Amniotic stem cell (primary cell): ENCODE measurements around the gene LRRC23.

Experiments
- DNase-seq: peaks from one replicate; lab custom pipeline; 2025; lab: John Stamatoyannopoulos, UW

LRRC23 gene

GRCh38 chr12:6943722-6944380 is 39.2 kb downstream of the LRRC23 start, which contains the start of the genes C12orf57 and RNU7-1:
Gene C12orf57, plus strand, starts transcription at chr12:6944022. Its CDS starts 100 bp downstream, at chr12:6944122.
Gene RNU7-1, plus strand, starts transcription at chr12:6943816.
- DNase-seq, result peak; percentile 62

GRCh38 chr12:6944381-6945186 is 40.0 kb downstream of the LRRC23 start:
- DNase-seq, result peak; percentile 80

- DNase-seq, result no peak
Observed at GRCh38 chr12:6945613-6946012, 41.0 kb downstream of the LRRC23 start.

GRCh38 chr12:6946033-6946919 is 41.7 kb downstream of the LRRC23 start:
- DNase-seq, result no peak

- DNase-seq, result no peak
Observed at GRCh38 chr12:6946920-6947374, 42.3 kb downstream of the LRRC23 start.

GRCh38 chr12:6947615-6948014 is 43.0 kb downstream of the LRRC23 start:
- no peak for DNase-seq

- no peak for DNase-seq
Observed at GRCh38 chr12:6948873-6949594, 44.4 kb downstream of the LRRC23 start.

- no peak for DNase-seq
Observed at GRCh38 chr12:6950401-6950801, 45.8 kb downstream of the LRRC23 start.

GRCh38 chr12:6950811-6951540 is 46.4 kb downstream of the LRRC23 start, which contains the start of gene PTPN6:
Gene PTPN6, plus strand, starts transcription at chr12:6951356. Its CDS starts 157 bp downstream, at chr12:6951513.
- no peak for DNase-seq

GRCh38 chr12:6951551-6952120 is 47.0 kb downstream of the LRRC23 start:
- DNase-seq, result no peak

- DNase-seq, result no peak
Observed at GRCh38 chr12:6952121-6952862, 47.7 kb downstream of the LRRC23 start.

GRCh38 chr12:6952863-6953441 is 48.3 kb downstream of the LRRC23 start:
- no peak for DNase-seq

GRCh38 chr12:6953442-6954315 is 49.1 kb downstream of the LRRC23 start:
- DNase-seq, result no peak

- no peak for DNase-seq
Observed at GRCh38 chr12:6954316-6955107, 49.9 kb downstream of the LRRC23 start.

- no peak for DNase-seq
Observed at GRCh38 chr12:6955108-6956020, 50.7 kb downstream of the LRRC23 start.

GRCh38 chr12:6956021-6956727 is 51.6 kb downstream of the LRRC23 start:
- no peak for DNase-seq
